Large intestine (tissue), 3 donors: Measurements from ENCODE around the gene TMEM248. TPM values are rescaled to one million over a fixed set of nuclear protein-coding genes. Genes with fewer than 3 reads are reported as not detected.

Source experiments
- DNase-seq, 2 donors: peaks; one replicate each; pipeline versions ENCODE4 v3.0.0 to v3.0.0-alpha.2; 2013
- H3K27ac ChIP-seq: one replicate; pipeline ENCODE4 v1.5.1; 2013; ENCODE audit warnings: low read length
- H3K27me3 ChIP-seq: 2 replicates; pipeline ENCODE4 v1.6.1; 2013; ENCODE audit warnings: low read length; ENCODE audit not compliant: control insufficient read depth, insufficient read depth
- H3K36me3 ChIP-seq: 2 replicates; pipeline ENCODE4 v1.6.1; 2013; ENCODE audit warnings: low read length; ENCODE audit not compliant: control insufficient read depth, insufficient read depth
- H3K4me1 ChIP-seq: one replicate; pipeline ENCODE4 v1.6.1; 2013; ENCODE audit warnings: low read length; ENCODE audit not compliant: control insufficient read depth, insufficient read depth
- H3K4me3 ChIP-seq: one replicate; pipeline ENCODE4 v1.5.1; 2013; ENCODE audit warnings: low read length
- H3K9me3 ChIP-seq: one replicate; pipeline ENCODE4 v1.6.1; 2013; ENCODE audit warnings: mild to moderate bottlenecking, low read depth, low read length, moderate library complexity; ENCODE audit not compliant: control insufficient read depth
- WGBS: methylation state at CpG from one replicate; pipeline ENCODE4 v1.1.5; 2013; ENCODE audit warnings: low lambda C conversion rate; ENCODE audit not compliant: insufficient coverage; 5-methylcytosine and 5-hydroxymethylcytosine counted together
- polyA plus RNA-seq: library from polyadenylated mRNA; unstranded; fragments of 120-200 nt; gene quantifications from one replicate; pipeline ENCODE4 v1.2.1, GENCODE V29; 2013

TMEM248 gene
- polyA plus RNA-seq, 1 donor: 64.9 TPM

DNA sequence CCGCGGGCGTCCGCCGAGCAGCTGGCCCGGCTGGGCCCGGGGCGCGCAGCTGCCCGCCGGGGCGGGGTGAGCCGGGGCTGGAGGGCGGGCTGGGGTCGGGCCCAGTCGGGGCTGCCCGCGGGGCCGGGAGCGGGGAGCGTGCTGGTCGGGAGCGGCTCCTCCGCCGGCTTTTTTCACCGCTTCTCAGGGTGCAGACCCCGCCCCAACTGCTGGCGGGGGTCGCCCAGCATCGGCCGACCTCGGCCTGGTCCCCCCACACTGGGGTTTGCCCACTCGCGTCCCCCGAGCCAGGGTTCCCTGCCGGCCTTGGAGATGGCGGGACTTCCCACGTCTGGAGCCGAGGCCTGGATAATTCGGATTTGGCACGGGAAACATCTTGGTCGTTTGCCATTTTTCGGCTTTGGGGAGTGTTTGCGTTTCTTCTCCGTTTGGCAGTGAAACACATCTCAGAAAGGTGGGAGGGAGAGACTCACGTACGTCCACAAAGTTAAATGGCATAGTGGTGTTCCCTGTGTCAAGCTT lies 432 bp downstream of the TMEM248 start:
- DNase-seq: peak; percentile 9 to 41
- H3K27ac ChIP-seq: peak overlapping the region; percentile 56
- H3K4me1 ChIP-seq: peaks cover 5% of the 10 kb centered on the region
- no peaks in the 10 kb centered on the region for H3K27me3 ChIP-seq
- no CpG with 5 or more reads among the region's 47 CpGs for WGBS
- no peaks in the 10 kb centered on the region for H3K9me3 ChIP-seq
- no peaks in the 10 kb centered on the region for H3K36me3 ChIP-seq
- H3K4me3 ChIP-seq: peak overlapping the region; percentile 91

DNA sequence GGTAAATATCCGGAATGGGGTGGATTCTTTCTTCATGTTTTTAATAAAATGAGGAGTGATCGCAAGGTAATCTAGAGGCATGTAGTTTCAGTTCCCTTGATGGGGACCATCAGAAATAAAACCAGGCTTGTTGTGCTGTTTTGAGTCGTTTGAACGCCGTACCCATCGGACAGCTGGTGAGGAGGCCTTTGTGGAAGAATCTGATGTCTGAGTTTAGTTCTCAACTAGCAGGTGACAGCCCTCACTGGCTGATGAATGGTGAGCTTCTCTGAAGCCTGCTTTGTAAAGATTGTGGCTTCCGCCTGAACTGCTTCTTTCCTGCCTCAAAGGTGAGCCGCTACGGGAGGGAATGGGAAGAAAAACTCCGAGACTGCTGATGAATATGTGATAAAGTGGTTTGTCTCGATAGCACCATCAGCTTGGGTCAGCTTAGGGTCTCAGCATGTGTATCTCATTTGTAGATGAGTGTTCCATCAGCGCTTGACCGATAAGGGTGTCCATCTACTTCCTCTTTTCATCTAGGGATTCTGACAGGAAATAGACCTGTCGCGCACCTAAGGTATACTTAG lies 977 bp downstream of the TMEM248 start:
- no CpG with 5 or more reads among the region's 15 CpGs for WGBS
- Histone ChIP-seq H3K27me3 (no peaks in the 10 kb centered on the region), H3K9me3 (no peaks in the 10 kb centered on the region), H3K27ac (peak overlapping the region; percentile 56), H3K4me3 (peak overlapping the region; percentile 91), H3K36me3 (no peaks in the 10 kb centered on the region), H3K4me1 (peaks cover 5% of the 10 kb centered on the region)
- DNase-seq: peak; percentile 9 to 54

DNA sequence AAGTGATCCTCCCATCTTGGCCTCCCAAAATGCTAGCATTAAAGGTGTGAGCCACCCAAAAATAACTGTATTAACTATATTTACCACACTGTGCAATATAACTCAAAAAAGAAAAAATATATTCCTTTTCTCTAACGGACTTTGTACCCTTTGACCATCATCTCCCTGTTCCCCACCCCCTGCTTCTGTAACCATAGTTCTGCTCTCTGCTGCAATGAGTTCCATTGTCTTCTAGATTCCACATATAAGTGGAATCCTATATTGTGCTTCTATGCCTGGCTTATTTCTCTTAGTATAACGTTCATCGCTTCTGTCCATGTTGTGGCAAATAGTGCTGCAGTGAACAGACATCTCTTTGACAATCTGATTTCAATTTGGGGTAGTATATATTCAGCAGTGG lies 4.2 kb downstream of the TMEM248 start:
- H3K36me3 ChIP-seq: peaks cover 7% of the 10 kb centered on the region
- H3K4me1 ChIP-seq: peaks cover 5% of the 10 kb centered on the region
- no peaks in the 10 kb centered on the region for H3K27me3 ChIP-seq
- no peak for DNase-seq
- WGBS: 67% methylated on average over 1 of the region's 3 CpGs
- H3K4me3 ChIP-seq: no peak overlapping the region
- no peak overlapping the region for H3K27ac ChIP-seq
- H3K9me3 ChIP-seq: no peaks in the 10 kb centered on the region

DNA sequence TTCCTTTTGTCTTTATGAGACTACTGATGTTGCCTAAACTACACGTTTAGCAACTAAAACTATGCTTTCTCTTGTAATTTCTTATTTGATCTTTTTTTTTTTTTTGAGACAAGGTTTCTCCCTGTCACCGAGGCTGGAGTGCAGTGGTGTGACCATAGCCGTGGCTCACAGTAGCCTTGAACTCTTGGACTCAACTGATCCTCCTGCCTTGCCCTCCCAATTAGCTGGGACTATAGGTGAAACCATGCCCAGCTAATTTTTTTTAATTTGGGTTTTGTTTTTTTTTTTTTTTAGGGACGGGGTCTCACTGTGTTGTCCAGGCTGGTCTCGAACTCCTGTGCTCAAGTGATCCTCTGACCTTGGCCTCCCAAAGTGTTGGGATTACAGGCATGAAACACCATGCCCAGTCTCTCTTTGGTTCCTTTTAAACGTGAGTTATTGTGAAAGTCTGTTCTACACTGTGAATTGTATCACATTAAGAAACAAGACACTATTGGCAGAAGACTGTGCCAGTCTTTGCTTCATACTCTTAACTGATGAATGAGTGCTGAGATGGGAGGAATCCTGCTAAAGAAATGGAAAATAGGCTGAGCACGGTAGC lies 6.4 kb downstream of the TMEM248 start:
- Histone ChIP-seq H3K27ac (no peak overlapping the region), H3K36me3 (peaks cover 11% of the 10 kb centered on the region), H3K4me1 (peaks cover 5% of the 10 kb centered on the region), H3K9me3 (no peaks in the 10 kb centered on the region), H3K4me3 (no peak overlapping the region), H3K27me3 (no peaks in the 10 kb centered on the region)
- no peak for DNase-seq
- no CpG with 5 or more reads among the region's 7 CpGs for WGBS

DNA sequence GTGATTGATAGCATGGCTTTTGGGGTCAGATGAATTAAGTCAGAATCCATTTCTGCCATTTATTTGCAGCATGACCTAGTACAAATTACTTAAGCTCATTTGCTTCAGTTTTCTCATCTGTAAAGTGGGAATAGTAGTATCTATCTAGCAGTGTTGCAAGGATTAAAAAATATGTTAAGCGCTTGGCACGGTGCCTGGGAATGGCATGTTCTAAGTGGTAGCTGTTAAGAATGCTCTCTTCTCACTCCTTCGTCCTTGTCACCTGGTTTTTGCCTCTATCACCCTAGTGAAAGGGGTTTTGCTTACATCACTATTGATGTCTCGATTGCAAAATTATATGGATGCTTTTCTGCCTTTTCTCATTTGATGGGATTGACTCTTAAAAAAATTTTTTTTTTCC lies 7.4 kb downstream of the TMEM248 start:
- H3K36me3 ChIP-seq: peaks cover 11% of the 10 kb centered on the region
- peaks cover 5% of the 10 kb centered on the region for H3K4me1 ChIP-seq
- no peaks in the 10 kb centered on the region for H3K27me3 ChIP-seq
- 95% methylated on average over 3 of the region's 4 CpGs for WGBS
- no peaks in the 10 kb centered on the region for H3K9me3 ChIP-seq
- DNase-seq: no peak
- H3K27ac ChIP-seq: no peak overlapping the region
- H3K4me3 ChIP-seq: no peak overlapping the region

DNA sequence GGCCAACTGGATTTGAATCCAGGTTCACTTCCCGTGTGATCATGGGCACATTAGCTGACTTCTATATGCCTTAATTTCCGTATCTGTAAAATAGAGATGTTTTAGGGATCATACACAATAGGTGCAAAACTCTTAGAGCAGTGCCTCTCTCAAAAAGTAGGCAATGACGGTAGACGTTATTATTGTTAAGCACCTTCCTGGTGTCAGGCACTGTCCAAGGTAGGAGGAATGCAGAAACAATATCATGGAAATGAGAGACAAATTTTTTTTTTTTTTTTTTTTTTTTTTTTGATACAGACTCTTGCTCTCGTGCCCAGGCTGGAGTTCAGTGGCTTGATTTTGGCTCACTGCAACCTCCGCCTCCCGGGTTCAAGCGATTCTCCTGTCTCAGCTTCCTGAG lies 8.1 kb downstream of the TMEM248 start:
- no peaks in the 10 kb centered on the region for H3K27me3 ChIP-seq
- peaks cover 11% of the 10 kb centered on the region for H3K36me3 ChIP-seq
- H3K4me3 ChIP-seq: no peak overlapping the region
- no peaks in the 10 kb centered on the region for H3K9me3 ChIP-seq
- H3K27ac ChIP-seq: no peak overlapping the region
- 87% methylated on average over 6 of the region's 8 CpGs for WGBS
- H3K4me1 ChIP-seq: peaks cover 5% of the 10 kb centered on the region
- no peak for DNase-seq

DNA sequence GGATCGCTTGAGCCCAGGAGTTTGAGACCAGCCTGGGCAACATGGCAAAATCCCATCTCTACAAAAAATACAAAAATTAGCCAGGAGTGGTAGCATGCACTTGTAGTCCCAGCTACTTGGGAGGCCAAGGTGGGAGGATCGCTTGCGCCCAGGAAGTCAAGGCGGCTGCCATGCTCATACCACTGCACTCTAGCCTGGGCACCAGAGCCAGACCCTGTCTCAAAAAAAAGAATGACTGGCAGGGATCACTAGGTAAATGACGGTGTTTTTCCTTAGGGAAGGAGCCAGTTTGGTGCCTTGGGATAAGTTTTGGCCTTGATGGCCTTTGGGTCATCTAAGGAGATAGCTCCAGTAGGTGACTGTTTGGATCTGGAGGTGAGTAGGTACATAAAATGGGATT lies 8.9 kb downstream of the TMEM248 start:
- no peak overlapping the region for H3K27ac ChIP-seq
- H3K9me3 ChIP-seq: no peaks in the 10 kb centered on the region
- no peak for DNase-seq
- H3K4me1 ChIP-seq: peaks cover 5% of the 10 kb centered on the region
- no peak overlapping the region for H3K4me3 ChIP-seq
- no CpG with 5 or more reads among the region's 5 CpGs for WGBS
- H3K36me3 ChIP-seq: peaks cover 11% of the 10 kb centered on the region
- H3K27me3 ChIP-seq: no peaks in the 10 kb centered on the region

DNA sequence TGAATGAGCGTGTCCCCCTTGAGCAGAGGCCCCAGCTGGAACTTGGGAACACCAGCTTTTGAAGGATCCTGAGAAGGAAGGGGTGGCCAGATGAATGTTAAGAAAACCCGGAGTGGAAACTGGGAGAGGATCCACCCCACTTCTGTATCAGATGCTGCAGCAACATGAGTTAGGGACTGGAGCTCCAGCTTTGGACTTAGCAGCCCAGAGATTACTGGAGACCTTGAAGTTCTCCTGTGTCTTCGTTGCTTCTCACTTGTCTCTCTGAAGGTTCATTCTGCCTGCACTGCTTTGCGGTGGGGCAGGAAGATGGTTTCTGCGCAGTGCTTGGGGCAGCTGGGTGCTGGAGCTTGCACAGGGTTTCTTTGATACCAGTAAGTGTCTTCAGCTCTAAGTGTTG lies 9.3 kb downstream of the TMEM248 start:
- WGBS: 60% methylated on average over 1 of the region's 5 CpGs
- peak in 1 of 2 donors; percentile 25 for DNase-seq
- peaks cover 11% of the 10 kb centered on the region for H3K36me3 ChIP-seq
- no peak overlapping the region for H3K27ac ChIP-seq
- no peaks in the 10 kb centered on the region for H3K9me3 ChIP-seq
- H3K27me3 ChIP-seq: no peaks in the 10 kb centered on the region
- peaks cover under 1% of the 10 kb centered on the region for H3K4me1 ChIP-seq
- H3K4me3 ChIP-seq: no peak overlapping the region

DNA sequence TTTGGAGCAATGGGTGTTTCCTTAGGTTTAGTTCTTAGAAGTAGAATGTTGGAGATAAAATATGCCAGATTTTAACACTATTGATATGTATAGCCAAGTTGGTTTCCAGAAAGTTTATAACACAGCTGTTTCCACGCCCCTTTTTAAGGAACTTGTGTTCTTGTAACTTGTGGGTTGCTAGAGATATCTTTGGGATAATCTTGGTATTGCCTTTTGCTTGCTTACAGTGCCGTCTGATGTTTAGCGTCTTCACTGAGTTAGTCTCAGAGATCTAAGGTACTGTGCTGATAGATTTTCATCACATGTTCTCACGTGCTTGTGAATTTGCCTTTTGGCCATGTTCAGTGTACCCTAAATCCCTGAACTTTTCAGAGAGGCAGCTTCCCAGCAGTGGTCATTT lies 12.4 kb downstream of the TMEM248 start:
- no peaks in the 10 kb centered on the region for H3K4me1 ChIP-seq
- H3K36me3 ChIP-seq: peaks cover 8% of the 10 kb centered on the region
- no CpG with 5 or more reads among the region's 4 CpGs for WGBS
- H3K4me3 ChIP-seq: no peak overlapping the region
- no peaks in the 10 kb centered on the region for H3K9me3 ChIP-seq
- DNase-seq: no peak
- H3K27me3 ChIP-seq: no peaks in the 10 kb centered on the region
- no peak overlapping the region for H3K27ac ChIP-seq

DNA sequence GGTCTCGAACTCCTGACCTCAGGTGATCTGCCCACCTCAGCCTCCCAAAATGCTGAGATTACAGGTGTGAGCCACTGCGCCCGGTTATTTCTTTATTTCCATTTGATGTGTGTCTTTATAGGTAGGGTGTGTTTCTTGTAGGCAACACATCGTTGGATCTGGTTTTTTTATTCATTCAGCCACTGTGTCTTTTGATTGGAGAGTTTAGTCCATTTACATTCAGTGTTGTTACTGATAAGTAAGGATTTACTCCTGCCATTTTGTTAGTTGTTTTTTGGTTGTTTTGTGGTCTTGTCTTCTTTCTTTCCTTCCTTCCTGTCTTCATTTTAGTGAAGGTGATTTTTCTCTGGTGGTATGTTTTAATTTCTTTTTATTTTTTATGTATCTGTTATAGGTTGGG lies 16.9 kb downstream of the TMEM248 start:
- H3K27me3 ChIP-seq: no peaks in the 10 kb centered on the region
- no CpG with 5 or more reads among the region's 4 CpGs for WGBS
- peaks cover 15% of the 10 kb centered on the region for H3K36me3 ChIP-seq
- no peak for DNase-seq
- H3K4me3 ChIP-seq: no peak overlapping the region
- H3K27ac ChIP-seq: no peak overlapping the region
- H3K9me3 ChIP-seq: no peaks in the 10 kb centered on the region
- H3K4me1 ChIP-seq: no peaks in the 10 kb centered on the region

DNA sequence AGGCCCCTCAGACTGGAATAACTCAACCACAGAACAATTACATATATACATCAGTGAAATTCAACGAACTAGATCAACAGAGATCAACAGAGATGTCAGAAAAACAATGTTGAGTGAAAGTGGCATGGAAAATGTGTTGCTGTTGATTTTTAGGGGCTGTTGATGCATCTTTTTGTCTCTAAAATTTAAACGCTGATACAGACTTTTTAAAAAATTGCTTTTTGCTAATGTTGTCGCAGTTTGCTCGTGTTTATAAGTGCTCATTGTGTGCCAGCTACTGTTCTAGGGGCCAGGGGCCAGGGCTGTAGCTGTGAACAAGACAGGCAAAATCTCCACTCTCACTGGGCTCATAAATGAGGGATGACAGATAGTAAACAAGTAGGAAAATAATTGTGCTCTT lies 18.3 kb downstream of the TMEM248 start:
- WGBS: no CpG with 5 or more reads among the region's 4 CpGs
- Histone ChIP-seq H3K4me1 (no peaks in the 10 kb centered on the region), H3K4me3 (no peak overlapping the region)

More for the DNA sequence above, 18.3 kb downstream of the TMEM248 start:
- peaks cover 24% of the 10 kb centered on the region for H3K36me3 ChIP-seq
- H3K9me3 ChIP-seq: no peaks in the 10 kb centered on the region
- no peaks in the 10 kb centered on the region for H3K27me3 ChIP-seq
- DNase-seq: no peak
- no peak overlapping the region for H3K27ac ChIP-seq
